HCT116 (cell line): Measurements from ENCODE around the gene TOX2.

Experiments used
- CEBPB ChIP-seq: IDR thresholded peaks from 2 replicates; pipeline ENCODE4 v1.6.1; 2012; ENCODE audit warnings: low read depth
- CTCF ChIP-seq, 3 experiments: fragments of 200-600 bp in 1 of 3; sonication (generic) in 1 of 3; IDR thresholded peaks in 2 of 3; conservative IDR thresholded peaks in 1 of 3; 2 replicates each; pipeline ENCODE4 v1.5.1; 2012 to 2017; ENCODE audit warnings: low read depth in 2 of 3, low read length in 2 of 3, antibody characterized with exemption in 1 of 3, borderline replicate concordance in 1 of 3, control low read depth in 1 of 3, mild to moderate bottlenecking in 1 of 3, mixed read lengths in 1 of 3, mixed run types in 1 of 3, moderate library complexity in 1 of 3; ENCODE audit not compliant: insufficient read depth in 1 of 3
- EZH2 ChIP-seq: fragments of 200-600 bp; sonication (generic); IDR thresholded peaks from 2 replicates; pipeline ENCODE4 v1.6.1; 2017; ENCODE audit warnings: antibody characterized with exemption, mixed run types
- EZH2phosphoT487 ChIP-seq: fragments of 200-600 bp; IDR thresholded peaks from 2 replicates; pipeline ENCODE4 v1.6.1; 2018; ENCODE audit warnings: antibody characterized with exemption, borderline replicate concordance
- FOSL1 ChIP-seq: IDR thresholded peaks from 2 replicates; pipeline ENCODE4 v1.6.1; 2012; ENCODE audit warnings: low read depth
- POLR2A ChIP-seq: IDR thresholded peaks from 2 replicates; pipeline ENCODE4 v1.7.0; 2011; ENCODE audit warnings: borderline replicate concordance; ENCODE audit not compliant: insufficient read depth, insufficient read length; ENCODE audit errors: extremely low read depth
- POLR2AphosphoS5 ChIP-seq: IDR thresholded peaks from 2 replicates; pipeline ENCODE4 v1.6.1; 2011; ENCODE audit warnings: mild to moderate bottlenecking, low read depth, low read length, moderate library complexity
- REST ChIP-seq: IDR thresholded peaks from 2 replicates; pipeline ENCODE4 v1.6.1; 2012; ENCODE audit warnings: low read depth
- SIN3A ChIP-seq: IDR thresholded peaks from 2 replicates; pipeline ENCODE4 v1.6.1; 2012; ENCODE audit warnings: low read depth
- SRF ChIP-seq: IDR thresholded peaks from 2 replicates; pipeline ENCODE4 v1.6.1; 2012; ENCODE audit warnings: low read depth
- YY1 ChIP-seq: IDR thresholded peaks from 2 replicates; pipeline ENCODE4 v1.6.1; 2011; ENCODE audit warnings: low read length, low read depth, moderate library complexity, mild to moderate bottlenecking; ENCODE audit not compliant: insufficient replicate concordance; ENCODE audit errors: extremely low read depth
- ZFX ChIP-seq: fragments of 450-650 bp; IDR thresholded peaks from 2 replicates; pipeline ENCODE4 v1.6.1; 2017

- TF ChIP-seq POLR2A (no peak), CEBPB (no peak), REST (no peak), POLR2AphosphoS5 (no peak), CTCF (IDR thresholded peaks at IDR 0.05 in 2 of 3, conservative IDR thresholded peaks at IDR 0.05 in 1 of 3; ENCODE audit: borderline replicate concordance in 1 of 3, insufficient read depth in 1 of 3, low read depth in 2 of 3, low read length in 2 of 3) (no peak), FOSL1 (no peak), EZH2 (no peak), EZH2phosphoT487 (no peak), SIN3A (no peak), YY1 (no peak), SRF (no peak), ZFX (no peak)
These were observed 203.8 kb downstream of the TOX2 start for GRCh38 chr20:44118185-44119033.
